Lung (tissue), 12 donors: ENCODE results near the gene STXBP4. TPM values are rescaled to one million over a fixed set of nuclear protein-coding genes. Genes with fewer than 3 reads are reported as not detected.

ENCODE experiments used
- ATAC-seq: fragments of 200-7000 bp; cut with Tn5 transposase; one replicate; pipeline ENCODE4 v1.9.1; 2020; ENCODE audit warnings: moderate number of reproducible peaks; ENCODE audit not compliant: insufficient read depth, low FRiP score
- DNase-seq, 3 donors: peaks; one replicate each; pipeline ENCODE4 v3.0.0-alpha.2; 2013 to 2017
- H3K27ac ChIP-seq, 2 donors: one replicate each; pipeline ENCODE4 v1.5.1; 2013; ENCODE audit warnings: mild to moderate bottlenecking in 2 of 2, moderate library complexity in 2 of 2, control low read depth in 1 of 2, inconsistent platforms in 1 of 2, low read depth in 1 of 2, low read length in 1 of 2
- H3K27me3 ChIP-seq, 3 donors: one replicate each; pipeline ENCODE4 v1.5.1; 2013; ENCODE audit warnings: low read length in 2 of 3; ENCODE audit not compliant: control insufficient read depth in 3 of 3, insufficient read depth in 3 of 3
- H3K36me3 ChIP-seq, 4 donors: one replicate each; pipeline ENCODE4 v1.5.1; 2013; ENCODE audit warnings: low read length in 4 of 4, mild to moderate bottlenecking in 1 of 4, moderate library complexity in 1 of 4; ENCODE audit not compliant: control insufficient read depth in 4 of 4, insufficient read depth in 4 of 4
- H3K4me1 ChIP-seq, 5 donors: one replicate each; pipeline ENCODE4 v1.5.1; 2013; ENCODE audit warnings: low read length in 5 of 5, mild to moderate bottlenecking in 2 of 5, moderate library complexity in 1 of 5; ENCODE audit not compliant: control insufficient read depth in 5 of 5, insufficient read depth in 5 of 5
- H3K4me3 ChIP-seq: one replicate; pipeline ENCODE4 v1.5.1; 2013; ENCODE audit warnings: mild to moderate bottlenecking, control low read depth, moderate library complexity
- H3K9ac ChIP-seq, 2 donors: one replicate each; pipeline ENCODE4 v1.5.1; 2013; ENCODE audit warnings: low read length in 2 of 2, control low read depth in 1 of 2; ENCODE audit not compliant: insufficient read depth in 1 of 2
- H3K9me3 ChIP-seq, 4 donors: one replicate each; pipeline ENCODE4 v1.5.1; 2013; ENCODE audit warnings: low read length in 3 of 4, mild to moderate bottlenecking in 1 of 4, moderate library complexity in 1 of 4; ENCODE audit not compliant: control insufficient read depth in 4 of 4, insufficient read depth in 3 of 4
- WGBS, 2 donors: extraction: QIAGEN DNeasy Blood & Tissue Kit; methylation state at CpG; one replicate each; pipeline ENCODE4 v1.1.7; 2013; 5-methylcytosine and 5-hydroxymethylcytosine counted together
- polyA plus RNA-seq, 2 donors: library from polyadenylated mRNA; stranded (reverse); fragments of 200-250 nt; gene quantifications; one replicate each; pipeline ENCODE4 v1.2.1, GENCODE V29; 2013
- total RNA-seq, 2 donors: library from RNA; depleted of rRNA in 1 of 2; stranded (reverse); fragments of >200 nt in 1 of 2; gene quantifications; one replicate each; pipeline ENCODE4 v1.2.1, GENCODE V29; 2014 to 2021
- TF ChIP-seq, protein P1 (sequence below): IDR thresholded peaks from 2 replicates; pipeline ENCODE4 v1.5.1; 2012; ENCODE audit warnings: mild to moderate bottlenecking; ENCODE audit errors: control extremely low read depth, extremely low read depth
- donor health status: control.
- donor health status: control.
- donor health status: Bipolar disorder and iron deficiency.
- donor health status: healthy.
- donor health status: DM: yes; HTN: yes; CAD: no.

STXBP4 gene
- total and polyA plus RNA-seq, 4 donors = 1.4 to 44.1 (median 7.7) TPM

DNA sequence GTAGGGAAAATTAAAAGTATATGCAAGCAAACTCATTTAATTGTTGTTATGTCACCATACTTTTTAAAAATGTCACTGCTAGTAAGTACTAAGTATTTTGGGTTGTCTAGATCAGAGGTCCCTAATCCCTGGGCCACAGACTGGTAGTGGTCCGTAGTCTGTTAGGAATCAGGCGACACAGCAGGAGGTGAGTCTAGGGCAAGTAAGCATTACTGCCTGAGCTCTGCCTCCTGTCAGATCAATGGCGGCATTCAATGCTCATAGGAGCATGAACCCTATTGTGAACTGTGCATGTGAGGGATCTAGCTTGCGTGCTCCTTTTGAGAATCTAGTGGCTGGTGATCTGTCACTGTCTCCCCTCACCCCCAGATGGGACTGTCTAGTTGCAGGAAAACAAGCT is 21.6 kb downstream of the STXBP4 start:
- Histone ChIP-seq H3K9me3 (no peaks in the 10 kb centered on the region), H3K27ac (no peak overlapping the region), H3K4me1 (peaks cover 0 to 9% (median 0%) of the 10 kb centered on the region in 5 donors), H3K36me3 (peaks cover 3 to 5% (median 4%) of the 10 kb centered on the region in 4 donors), H3K4me3 (no peak overlapping the region), H3K27me3 (no peaks in the 10 kb centered on the region), H3K9ac (no peak overlapping the region)
- TF ChIP-seq, protein P1, sequence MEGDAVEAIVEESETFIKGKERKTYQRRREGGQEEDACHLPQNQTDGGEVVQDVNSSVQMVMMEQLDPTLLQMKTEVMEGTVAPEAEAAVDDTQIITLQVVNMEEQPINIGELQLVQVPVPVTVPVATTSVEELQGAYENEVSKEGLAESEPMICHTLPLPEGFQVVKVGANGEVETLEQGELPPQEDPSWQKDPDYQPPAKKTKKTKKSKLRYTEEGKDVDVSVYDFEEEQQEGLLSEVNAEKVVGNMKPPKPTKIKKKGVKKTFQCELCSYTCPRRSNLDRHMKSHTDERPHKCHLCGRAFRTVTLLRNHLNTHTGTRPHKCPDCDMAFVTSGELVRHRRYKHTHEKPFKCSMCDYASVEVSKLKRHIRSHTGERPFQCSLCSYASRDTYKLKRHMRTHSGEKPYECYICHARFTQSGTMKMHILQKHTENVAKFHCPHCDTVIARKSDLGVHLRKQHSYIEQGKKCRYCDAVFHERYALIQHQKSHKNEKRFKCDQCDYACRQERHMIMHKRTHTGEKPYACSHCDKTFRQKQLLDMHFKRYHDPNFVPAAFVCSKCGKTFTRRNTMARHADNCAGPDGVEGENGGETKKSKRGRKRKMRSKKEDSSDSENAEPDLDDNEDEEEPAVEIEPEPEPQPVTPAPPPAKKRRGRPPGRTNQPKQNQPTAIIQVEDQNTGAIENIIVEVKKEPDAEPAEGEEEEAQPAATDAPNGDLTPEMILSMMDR = no peak
- ATAC-seq (no peak), DNase-seq (no peak)
- WGBS, 2 donors = 94 to 96% methylated on average over 4 of the region's 4 CpGs

DNA sequence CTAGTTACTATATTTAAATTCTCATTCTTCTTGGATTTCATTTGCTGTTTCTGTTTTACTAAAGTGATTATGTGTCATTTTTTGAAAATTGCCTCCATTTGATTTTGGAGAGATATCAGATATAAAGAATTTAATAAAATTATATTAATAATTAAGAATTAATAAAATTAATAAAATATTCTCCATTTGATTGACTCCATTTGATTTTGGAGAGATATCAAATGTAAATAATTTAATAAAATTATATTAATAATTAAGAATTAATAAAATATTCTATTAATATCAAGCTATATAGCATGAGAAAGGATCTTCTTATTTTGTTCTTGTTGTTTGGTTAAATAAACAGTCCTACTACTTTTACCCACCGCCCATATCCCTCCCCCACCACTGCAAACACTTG is 23.0 kb downstream of the STXBP4 start:
- H3K27me3 ChIP-seq = no peaks in the 10 kb centered on the region
- no peak overlapping the region for H3K27ac ChIP-seq
- H3K4me3 ChIP-seq = no peak overlapping the region
- peaks cover 2 to 14% (median 4%) of the 10 kb centered on the region in 4 donors for H3K36me3 ChIP-seq
- DNase-seq (no peak), ATAC-seq (no peak)
- WGBS, 2 donors = 96 to 98% methylated on average over 1 of the region's 1 CpG
- H3K9me3 ChIP-seq = no peaks in the 10 kb centered on the region
- H3K4me1 ChIP-seq = no peaks in the 10 kb centered on the region
- H3K9ac ChIP-seq = no peak overlapping the region
- TF ChIP-seq, protein P1 = no peak

DNA sequence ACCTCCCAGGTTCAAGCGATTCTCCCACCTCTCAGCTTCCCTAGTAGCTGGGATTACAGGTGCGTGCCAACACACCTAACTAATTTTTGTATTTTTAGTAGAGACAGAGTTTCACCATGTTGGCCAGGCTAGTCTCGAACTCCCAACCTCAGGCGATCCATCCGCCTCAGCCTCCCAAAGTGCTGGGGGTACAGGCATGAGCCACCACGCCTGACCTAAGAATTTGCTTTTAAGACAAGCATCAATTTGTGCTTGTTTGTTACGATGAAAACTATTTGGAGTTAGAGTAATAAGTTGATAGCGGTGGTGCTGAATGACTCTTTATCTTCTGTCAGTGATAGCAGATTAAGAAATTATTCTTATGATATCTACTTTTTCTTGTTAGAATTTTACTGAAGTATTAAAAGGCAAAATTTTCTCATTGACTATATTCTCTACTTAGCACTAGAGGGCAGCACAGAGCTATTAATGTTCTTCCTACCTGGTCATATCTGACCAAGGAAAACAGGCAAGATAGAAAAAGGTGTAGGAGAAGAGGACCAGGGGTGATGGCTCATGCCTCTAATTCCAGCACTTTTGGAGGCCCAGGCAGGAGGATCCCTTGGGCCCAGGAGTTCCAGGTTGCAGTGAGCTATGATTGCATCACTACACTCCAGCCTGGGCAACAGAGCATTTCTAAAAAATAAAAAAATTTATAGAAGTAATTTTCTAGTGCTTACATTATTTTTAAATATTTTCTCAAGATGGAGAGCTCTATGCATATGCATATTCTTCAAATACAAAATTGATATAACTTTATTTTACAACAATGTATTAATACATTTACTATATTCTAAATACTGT is 24.5 kb downstream of the STXBP4 start:
- H3K27me3 ChIP-seq = no peaks in the 10 kb centered on the region
- peak; percentile 79 for ATAC-seq
- no peak overlapping the region for H3K4me3 ChIP-seq
- peaks cover 0 to 14% (median under 1%) of the 10 kb centered on the region in 4 donors for H3K36me3 ChIP-seq
- H3K4me1 ChIP-seq = no peaks in the 10 kb centered on the region
- no peak overlapping the region for H3K9ac ChIP-seq
- peak in 2 of 3 donors; percentile 54 to 71 for DNase-seq
- TF ChIP-seq, protein P1 = peak; percentile 34
- 86 to 93% methylated on average over 8 of the region's 8 CpGs for WGBS, 2 donors
- no peaks in the 10 kb centered on the region for H3K9me3 ChIP-seq
- no peak overlapping the region for H3K27ac ChIP-seq
